ENCODE measurements around the gene FGD4.

DNA sequence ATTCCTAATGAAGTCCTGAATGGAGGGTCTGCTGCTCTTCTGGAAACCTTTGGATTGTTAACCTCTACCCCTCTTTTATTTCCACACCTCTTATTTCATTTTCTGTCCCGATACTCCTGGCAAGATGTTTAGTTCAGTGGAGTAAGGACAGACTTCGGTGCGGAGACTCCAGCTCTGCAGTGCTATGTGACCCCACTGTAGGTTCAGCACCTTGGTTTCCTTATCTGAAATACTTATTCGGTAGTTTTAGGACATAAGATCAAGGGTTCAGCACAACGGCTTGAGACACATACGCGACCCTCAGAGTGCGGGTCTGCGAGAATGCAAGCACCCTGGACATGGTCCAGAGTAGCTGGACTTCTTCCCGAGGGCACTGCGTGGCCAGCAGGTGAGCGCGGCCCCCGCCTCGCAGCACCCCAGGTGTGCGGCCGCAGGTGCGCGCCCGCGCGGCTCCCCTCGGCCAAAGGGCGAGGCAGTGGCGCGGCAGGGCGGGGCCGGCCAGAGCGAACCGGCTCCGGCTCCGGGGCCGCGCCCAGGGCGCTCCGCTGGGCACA lies 465 bp upstream of the FGD4 start:
- no peak for TF ChIP-seq EZH2 (IDR thresholded peaks at IDR 0.05; ENCODE audit: insufficient read depth, poor library complexity, severe bottlenecking)
- TF ChIP-seq EZH2phosphoT487 (IDR thresholded peaks at IDR 0.05; ENCODE audit: insufficient read depth, low read depth) = no peak

Data from GM23248 (cell line).